ENCODE results near the gene ASZ1. TPM values are rescaled to one million over a fixed set of nuclear protein-coding genes. Genes with fewer than 3 reads are reported as not detected.
"Not testable (repeated sequence)": the region's sequence is repeated elsewhere in the genome, so short reads cannot be mapped to it uniquely, and the experiment has no call there.

The ASZ1 gene
- total and polyA plus RNA-seq, 4 donors = not detected

DNA sequence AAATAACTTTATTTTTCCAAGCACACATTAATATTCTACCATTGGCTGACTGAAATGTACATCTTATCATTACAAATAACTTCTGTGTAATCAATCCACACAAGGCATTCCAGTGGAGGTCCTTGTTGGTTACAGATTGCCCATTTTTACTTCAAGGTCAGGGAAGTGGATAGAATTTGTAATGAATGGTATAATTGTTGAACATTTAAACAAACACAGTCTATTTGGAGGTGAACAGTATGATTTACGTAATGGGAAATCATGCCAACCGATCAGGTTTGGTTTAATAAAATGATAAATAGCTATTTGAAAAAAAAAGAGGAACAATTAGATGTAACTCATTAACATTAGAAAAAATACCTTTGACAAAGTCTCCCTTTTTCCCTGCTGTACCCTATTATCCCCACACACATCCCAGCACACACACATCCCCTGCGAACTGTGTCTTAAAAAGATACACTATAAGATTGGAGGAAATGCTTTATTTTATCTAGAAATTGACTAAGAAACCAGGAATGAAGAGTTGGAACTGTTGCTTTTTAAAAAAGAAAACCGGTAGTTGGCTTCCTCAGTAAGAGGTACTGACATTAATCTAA, 19.0 kb upstream of the ASZ1 start:
- no peak overlapping the region for H3K27ac ChIP-seq (ENCODE audit: low read depth in 1 of 2, low read length in 2 of 2)
- H3K4me1 ChIP-seq (ENCODE audit: control insufficient read depth in 1 of 2, insufficient read depth in 2 of 2, low read length in 2 of 2) = no peaks in the 10 kb centered on the region
- no peaks in the 10 kb centered on the region for H3K36me3 ChIP-seq (ENCODE audit: control insufficient read depth in 1 of 2, insufficient read depth in 2 of 2, low read length in 1 of 2)
- H3K4me3 ChIP-seq (ENCODE audit: low read length in 2 of 2) = no peak overlapping the region
- 65 to 72% methylated on average over 4 of the region's 4 CpGs for WGBS, 2 donors
- H3K27me3 ChIP-seq (ENCODE audit: control insufficient read depth in 1 of 2, insufficient read depth in 2 of 2, low read length in 1 of 2) = no peaks in the 10 kb centered on the region
- intact Hi-C loops (cut with DNase I) = no loop called here
- ATAC-seq (ENCODE audit: low FRiP score) (no peak), DNase-seq (no peak)
- peaks cover 2% of the 10 kb centered on the region for H3K9me3 ChIP-seq (ENCODE audit: control insufficient read depth, low read length)

- Histone ChIP-seq H3K4me3 (ENCODE audit: low read length in 2 of 2) (no peak overlapping the region), H3K9me3 (ENCODE audit: control insufficient read depth, low read length) (peaks cover 2% of the 10 kb centered on the region), H3K36me3 (ENCODE audit: control insufficient read depth in 1 of 2, insufficient read depth in 2 of 2, low read length in 1 of 2) (no peaks in the 10 kb centered on the region), H3K27ac (ENCODE audit: low read depth in 1 of 2, low read length in 2 of 2) (no peak overlapping the region), H3K27me3 (ENCODE audit: control insufficient read depth in 1 of 2, insufficient read depth in 2 of 2, low read length in 1 of 2) (no peaks in the 10 kb centered on the region), H3K4me1 (ENCODE audit: control insufficient read depth in 1 of 2, insufficient read depth in 2 of 2, low read length in 2 of 2) (no peaks in the 10 kb centered on the region)
- no peak for DNase-seq
- intact Hi-C loops (cut with DNase I) = no loop called here
- 90 to 96% methylated on average over 1 of the region's 1 CpG for WGBS, 2 donors
- ATAC-seq (ENCODE audit: low FRiP score) = no peak
Measured at GRCh38 chr7:117445206-117445605, 17.9 kb upstream of the ASZ1 start.

GRCh38 chr7:117444646-117445045, 17.4 kb upstream of the ASZ1 start:
- DNase-seq (no peak), ATAC-seq (ENCODE audit: low FRiP score) (no peak)
- Histone ChIP-seq H3K36me3 (ENCODE audit: control insufficient read depth in 1 of 2, insufficient read depth in 2 of 2, low read length in 1 of 2) (no peaks in the 10 kb centered on the region), H3K9me3 (ENCODE audit: control insufficient read depth, low read length) (peaks cover 2% of the 10 kb centered on the region), H3K27me3 (ENCODE audit: control insufficient read depth in 1 of 2, insufficient read depth in 2 of 2, low read length in 1 of 2) (no peaks in the 10 kb centered on the region), H3K4me3 (ENCODE audit: low read length in 2 of 2) (no peak overlapping the region), H3K27ac (ENCODE audit: low read depth in 1 of 2, low read length in 2 of 2) (no peak overlapping the region), H3K4me1 (ENCODE audit: control insufficient read depth in 1 of 2, insufficient read depth in 2 of 2, low read length in 2 of 2) (no peaks in the 10 kb centered on the region)
- intact Hi-C loops (cut with DNase I) = no loop called here
- 73% methylated on average over 1 of the region's 1 CpG for WGBS, 2 donors

GRCh38 chr7:117435475-117436043, 8.3 kb upstream of the ASZ1 start:
- Histone ChIP-seq H3K27ac (ENCODE audit: low read depth in 1 of 2, low read length in 2 of 2) (no peak overlapping the region), H3K36me3 (ENCODE audit: control insufficient read depth in 1 of 2, insufficient read depth in 2 of 2, low read length in 1 of 2) (no peaks in the 10 kb centered on the region), H3K9me3 (ENCODE audit: control insufficient read depth, low read length) (no peaks in the 10 kb centered on the region), H3K4me1 (ENCODE audit: control insufficient read depth in 1 of 2, insufficient read depth in 2 of 2, low read length in 2 of 2) (no peaks in the 10 kb centered on the region), H3K4me3 (ENCODE audit: low read length in 2 of 2) (no peak overlapping the region), H3K27me3 (ENCODE audit: control insufficient read depth in 1 of 2, insufficient read depth in 2 of 2, low read length in 1 of 2) (no peaks in the 10 kb centered on the region)
- WGBS, 2 donors = 66 to 68% methylated on average over 2 of the region's 2 CpGs
- ATAC-seq (ENCODE audit: low FRiP score) = no peak
- DNase-seq = no peak
- intact Hi-C loops (cut with DNase I) = no loop called here

DNA sequence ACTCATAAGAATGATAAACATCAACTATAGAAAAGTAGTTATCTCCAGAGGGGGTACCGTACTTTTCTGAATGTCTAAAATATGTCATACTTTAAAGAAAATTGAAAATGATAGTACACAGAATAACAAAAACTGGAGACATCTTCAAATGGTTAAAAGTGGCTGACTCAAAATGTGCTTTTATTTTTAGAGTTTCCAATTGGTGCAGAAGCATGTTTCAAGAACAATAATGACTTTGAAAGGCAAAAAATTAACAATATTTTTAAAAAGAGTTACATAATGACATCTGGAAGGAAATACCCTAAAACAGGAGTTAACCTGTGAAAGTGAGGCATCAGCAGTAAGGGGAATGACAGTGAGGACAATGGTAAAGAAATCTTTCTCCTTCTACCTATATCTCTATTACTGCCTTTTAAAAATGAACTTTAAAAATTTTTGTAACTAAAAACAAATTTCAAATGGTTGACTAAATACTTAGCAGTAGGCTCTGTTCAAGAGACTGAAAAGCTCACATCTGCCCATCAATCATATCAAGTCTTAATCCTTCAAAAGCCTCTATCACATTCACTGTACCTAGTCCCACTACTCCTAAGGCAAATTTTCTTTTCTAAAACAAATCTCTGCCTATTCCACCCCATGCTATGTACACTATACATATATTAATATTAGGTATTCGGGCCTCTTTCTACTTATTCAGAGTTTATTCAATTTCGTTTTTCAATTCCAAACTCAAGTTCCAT, 3.0 kb downstream of the ASZ1 start:
- Histone ChIP-seq H3K27ac (ENCODE audit: low read depth in 1 of 2, low read length in 2 of 2) (no peak overlapping the region), H3K27me3 (ENCODE audit: control insufficient read depth in 1 of 2, insufficient read depth in 2 of 2, low read length in 1 of 2) (no peaks in the 10 kb centered on the region), H3K4me3 (ENCODE audit: low read length in 2 of 2) (no peak overlapping the region), H3K4me1 (ENCODE audit: control insufficient read depth in 1 of 2, insufficient read depth in 2 of 2, low read length in 2 of 2) (no peaks in the 10 kb centered on the region), H3K36me3 (ENCODE audit: control insufficient read depth in 1 of 2, insufficient read depth in 2 of 2, low read length in 1 of 2) (no peaks in the 10 kb centered on the region), H3K9me3 (ENCODE audit: control insufficient read depth, low read length) (no peaks in the 10 kb centered on the region)
- intact Hi-C loops (cut with DNase I) = no loop called here
- no peak for ATAC-seq (ENCODE audit: low FRiP score)
- 81 to 86% methylated on average over 3 of the region's 3 CpGs for WGBS, 2 donors
- no peak for DNase-seq

DNA sequence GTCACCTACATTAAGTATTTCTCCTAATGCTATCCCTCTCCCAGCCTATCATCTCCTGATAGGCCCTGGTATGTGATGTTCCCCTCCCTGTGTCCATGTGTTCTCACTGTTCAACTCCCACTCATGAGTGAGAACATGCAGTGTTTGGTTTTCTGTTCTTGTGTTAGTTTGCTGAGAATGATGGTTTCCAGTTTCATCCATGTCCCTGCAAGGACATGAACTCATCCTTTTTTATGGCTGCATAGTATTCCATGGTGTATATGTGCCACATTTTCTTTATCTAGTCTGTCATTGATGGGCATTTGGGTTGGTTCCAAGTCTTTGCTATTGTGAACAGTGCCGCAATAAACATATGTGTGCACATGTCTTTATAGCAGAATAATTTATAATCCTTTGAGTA, 12.7 kb downstream of the ASZ1 start:
- H3K27me3 ChIP-seq (ENCODE audit: control insufficient read depth in 1 of 2, insufficient read depth in 2 of 2, low read length in 1 of 2); H3K4me1 ChIP-seq (ENCODE audit: control insufficient read depth in 1 of 2, insufficient read depth in 2 of 2, low read length in 2 of 2); DNase-seq; H3K9me3 ChIP-seq (ENCODE audit: control insufficient read depth, low read length); H3K27ac ChIP-seq (ENCODE audit: low read depth in 1 of 2, low read length in 2 of 2); H3K36me3 ChIP-seq (ENCODE audit: control insufficient read depth in 1 of 2, insufficient read depth in 2 of 2, low read length in 1 of 2); H3K4me3 ChIP-seq (ENCODE audit: low read length in 2 of 2); intact Hi-C loops (cut with DNase I); ATAC-seq (ENCODE audit: low FRiP score): not testable (repeated sequence)
- 88 to 90% methylated on average over 1 of the region's 1 CpG for WGBS, 2 donors

DNA sequence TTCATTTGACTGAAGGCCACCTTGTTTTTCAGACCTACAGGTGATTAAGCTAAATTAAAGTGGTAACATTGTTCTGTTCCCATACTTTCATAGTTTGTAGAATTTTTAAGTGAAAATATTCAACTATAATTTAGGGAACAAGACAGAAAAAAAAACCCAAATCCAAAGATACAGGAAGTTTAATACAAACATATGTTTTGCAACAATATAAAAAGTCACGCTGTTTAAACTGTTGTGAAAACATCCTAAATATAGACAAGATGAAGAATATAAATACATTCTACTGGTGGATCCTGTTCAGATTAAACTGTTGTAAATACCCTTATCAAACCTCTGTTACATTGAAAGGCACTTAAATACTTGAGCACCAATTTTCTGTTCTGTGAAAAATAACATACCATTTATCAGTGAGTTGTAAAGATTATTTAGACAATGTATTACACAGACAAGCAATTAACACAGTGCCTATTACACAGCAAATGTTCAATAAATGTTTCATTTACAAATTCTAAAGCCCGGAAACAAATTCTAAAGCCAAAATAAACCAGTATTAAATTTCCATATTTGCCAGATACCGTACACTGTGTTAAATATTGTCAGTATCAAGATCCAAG, 14.2 kb downstream of the ASZ1 start:
- Histone ChIP-seq H3K4me3 (ENCODE audit: low read length in 2 of 2) (no peak overlapping the region), H3K4me1 (ENCODE audit: control insufficient read depth in 1 of 2, insufficient read depth in 2 of 2, low read length in 2 of 2) (no peaks in the 10 kb centered on the region), H3K36me3 (ENCODE audit: control insufficient read depth in 1 of 2, insufficient read depth in 2 of 2, low read length in 1 of 2) (no peaks in the 10 kb centered on the region), H3K9me3 (ENCODE audit: control insufficient read depth, low read length) (no peaks in the 10 kb centered on the region), H3K27me3 (ENCODE audit: control insufficient read depth in 1 of 2, insufficient read depth in 2 of 2, low read length in 1 of 2) (no peaks in the 10 kb centered on the region), H3K27ac (ENCODE audit: low read depth in 1 of 2, low read length in 2 of 2) (no peak overlapping the region)
- WGBS, 2 donors = 58 to 60% methylated on average over 3 of the region's 3 CpGs
- no peak for DNase-seq
- no peak for ATAC-seq (ENCODE audit: low FRiP score)
- intact Hi-C loops (cut with DNase I) = no loop called here

DNA sequence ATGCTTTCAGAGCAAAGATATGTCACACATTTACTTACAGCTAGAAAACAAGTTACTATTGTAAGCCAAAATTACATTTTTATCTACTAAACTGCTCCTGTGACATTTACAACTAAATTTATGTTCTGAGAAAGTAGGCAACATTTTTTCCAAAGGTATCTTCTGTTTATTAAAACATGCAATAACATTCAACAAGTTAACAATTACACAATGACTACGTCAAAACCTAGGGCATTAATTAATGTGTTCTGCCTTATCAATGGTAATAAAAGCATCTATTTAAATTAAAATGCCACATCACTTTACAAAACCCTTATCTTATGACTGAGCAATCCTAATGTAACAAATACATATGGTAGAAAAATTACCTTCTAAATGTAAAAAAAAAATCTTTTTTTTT, 14.9 kb downstream of the ASZ1 start:
- intact Hi-C loops (cut with DNase I) = no loop called here
- DNase-seq = no peak
- 25 to 36% methylated on average over 1 of the region's 1 CpG for WGBS, 2 donors

More for the DNA sequence above, 14.9 kb downstream of the ASZ1 start:
- no peaks in the 10 kb centered on the region for H3K27me3 ChIP-seq (ENCODE audit: control insufficient read depth in 1 of 2, insufficient read depth in 2 of 2, low read length in 1 of 2)
- H3K27ac ChIP-seq (ENCODE audit: low read depth in 1 of 2, low read length in 2 of 2) = no peak overlapping the region
- H3K9me3 ChIP-seq (ENCODE audit: control insufficient read depth, low read length) = no peaks in the 10 kb centered on the region
- H3K4me3 ChIP-seq (ENCODE audit: low read length in 2 of 2) = no peak overlapping the region
- ATAC-seq (ENCODE audit: low FRiP score) = no peak
- no peaks in the 10 kb centered on the region for H3K4me1 ChIP-seq (ENCODE audit: control insufficient read depth in 1 of 2, insufficient read depth in 2 of 2, low read length in 2 of 2)
- H3K36me3 ChIP-seq (ENCODE audit: control insufficient read depth in 1 of 2, insufficient read depth in 2 of 2, low read length in 1 of 2) = no peaks in the 10 kb centered on the region
